ENCODE data around the gene HERC3. TPM values are rescaled to one million over a fixed set of nuclear protein-coding genes. Genes with fewer than 3 reads are reported as not detected.

HERC3 gene
- total and polyA plus RNA-seq, 2 experiments from 2014 or later: 2.2 to 2.4 TPM

GRCh38 chr4:88728146-88728545 is 135.9 kb downstream of the HERC3 start:
- Histone ChIP-seq H3F3A (replicated peaks; ENCODE audit: low read depth) (no peaks in the 10 kb centered on the region), H2AFZ (no peak overlapping the region), H3K27me3 (ENCODE audit: insufficient read depth) (no peaks in the 10 kb centered on the region), H3K4me3 (no peak overlapping the region), H4K20me1 (replicated peaks; ENCODE audit: insufficient read depth) (no peaks in the 10 kb centered on the region), H3K36me3 (ENCODE audit: insufficient read depth) (no peaks in the 10 kb centered on the region), H3K4me2 (no peak overlapping the region), H3K27ac (ENCODE audit: low read depth) (no peak overlapping the region), H3K4me1 (ENCODE audit: insufficient read depth) (no peaks in the 10 kb centered on the region), H3K9me2 (ENCODE audit: insufficient read depth) (no peaks in the 10 kb centered on the region), H3K79me2 (replicated peaks; ENCODE audit: insufficient read depth) (no peaks in the 10 kb centered on the region)
- Mint-ChIP-seq H3K9me3 (no peaks in the 10 kb centered on the region), H3K27me3 (ENCODE audit: insufficient read depth, low read depth, poor library complexity) (peaks cover 2% of the 10 kb centered on the region), H3K36me3 (ENCODE audit: low read depth) (peaks cover 11% of the 10 kb centered on the region; the same call in 2 of the 3 replicates), H3K4me3 (no peak overlapping the region), H3K4me1 (peaks cover 12% of the 10 kb centered on the region; the same call in 2 of the 3 replicates), H3K27ac (no peak overlapping the region)
- no peak for DNase-seq (ENCODE audit: low spot score)
- TF ChIP-seq POLR2AphosphoS5 (IDR thresholded peaks at IDR 0.05; ENCODE audit: low read depth): no peak
- no peak for TF ChIP-seq ETS1 (IDR thresholded peaks at IDR 0.05)
- TF ChIP-seq NANOG (IDR thresholded peaks at IDR 0.05; ENCODE audit: borderline replicate concordance): no peak
- TF ChIP-seq REST (IDR thresholded peaks at IDR 0.05; ENCODE audit: unreplicated experiment): no peak
- no peak for TF ChIP-seq ZNF331 (CRISPR knock-in tag; IDR thresholded peaks at IDR 0.05; ENCODE audit: low read depth)
- no peak for TF ChIP-seq EZH2phosphoT487 (IDR thresholded peaks at IDR 0.05; ENCODE audit: unreplicated experiment)
- no peak for TF ChIP-seq ZNF114 (CRISPR knock-in tag; IDR thresholded peaks at IDR 0.05)
- TF ChIP-seq JUNB (IDR thresholded peaks at IDR 0.05; ENCODE audit: unreplicated experiment): no peak
- TF ChIP-seq EZH2 (IDR thresholded peaks at IDR 0.05; ENCODE audit: low read depth, unreplicated experiment): no peak
- TF ChIP-seq CREB1 (CRISPR knock-in tag; IDR thresholded peaks at IDR 0.05; ENCODE audit: low read depth): no peak
- TF ChIP-seq CTCF (conservative IDR thresholded peaks at IDR 0.05; ENCODE audit: low read depth in 2 of 2): no peak
- no peak for TF ChIP-seq STAT1 (IDR thresholded peaks at IDR 0.05; ENCODE audit: unreplicated experiment)
- no peak for TF ChIP-seq ZNF462 (CRISPR knock-in tag; IDR thresholded peaks at IDR 0.05)
- no peak for ATAC-seq
